NCI-H146 treated with DMSO at 0.1 percent for 48 hours (cell line): Measurements from ENCODE around the gene SERPIND1.
"Not testable (repeated sequence)": the region's sequence is repeated elsewhere in the genome, so short reads cannot be mapped to it uniquely, and the experiment has no call there.

Experiments
- DNase-seq: peaks from one replicate; lab custom pipeline; 2025; ENCODE audit not compliant: unreplicated experiment; lab: John Stamatoyannopoulos, UW

Gene SERPIND1

GRCh38 chr22:20814221-20814808 lies 40.4 kb downstream of the SERPIND1 start:
- DNase-seq, result no peak

DNA sequence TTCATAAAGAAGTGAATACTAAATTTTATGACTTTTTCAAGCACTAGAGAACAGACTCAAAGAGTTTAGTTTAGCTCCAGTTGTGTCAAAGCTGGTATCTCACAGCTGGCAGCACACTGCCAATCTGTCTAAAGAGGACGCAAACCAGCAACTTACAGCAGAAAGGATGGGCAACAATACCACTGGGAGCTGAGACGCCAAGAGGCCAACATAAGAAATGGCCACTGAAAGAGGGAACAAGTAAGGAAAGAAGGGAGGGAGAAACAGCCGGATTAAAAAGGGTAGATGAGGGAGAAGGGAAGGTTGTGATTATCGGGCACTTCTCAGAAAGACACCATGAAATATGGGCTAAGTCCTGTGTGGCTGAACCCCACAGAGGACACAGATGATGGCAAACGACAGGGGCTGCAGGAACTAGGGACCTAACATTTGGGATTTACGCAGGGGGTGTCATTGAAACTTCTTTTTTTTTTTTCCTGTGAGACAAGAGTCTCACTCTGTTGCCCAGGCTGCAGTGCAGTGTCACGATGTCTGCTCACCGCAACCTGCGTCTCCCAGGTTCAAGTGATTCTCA lies 41.7 kb downstream of the SERPIND1 start:
- no peak for DNase-seq

DNA sequence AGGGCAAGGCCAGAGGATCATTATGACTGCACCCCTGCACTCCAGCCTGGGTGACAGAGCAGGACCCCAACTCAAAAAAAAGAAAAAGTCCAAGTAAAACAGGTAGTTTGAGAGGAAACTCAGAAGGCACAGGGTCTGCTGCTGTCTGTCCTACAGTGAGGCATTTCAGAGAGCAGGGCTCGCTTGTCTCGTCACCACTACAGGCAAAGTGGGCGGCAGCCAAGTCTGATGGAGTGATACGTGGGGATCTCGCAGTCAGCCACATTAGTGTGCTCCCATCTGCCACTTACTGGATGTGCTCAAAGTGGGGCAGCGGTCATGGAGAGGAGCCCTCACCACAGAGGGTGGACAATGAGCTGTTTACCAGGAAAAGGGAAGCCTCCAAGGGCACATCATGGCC lies 42.6 kb downstream of the SERPIND1 start:
- DNase-seq, result no peak

DNA sequence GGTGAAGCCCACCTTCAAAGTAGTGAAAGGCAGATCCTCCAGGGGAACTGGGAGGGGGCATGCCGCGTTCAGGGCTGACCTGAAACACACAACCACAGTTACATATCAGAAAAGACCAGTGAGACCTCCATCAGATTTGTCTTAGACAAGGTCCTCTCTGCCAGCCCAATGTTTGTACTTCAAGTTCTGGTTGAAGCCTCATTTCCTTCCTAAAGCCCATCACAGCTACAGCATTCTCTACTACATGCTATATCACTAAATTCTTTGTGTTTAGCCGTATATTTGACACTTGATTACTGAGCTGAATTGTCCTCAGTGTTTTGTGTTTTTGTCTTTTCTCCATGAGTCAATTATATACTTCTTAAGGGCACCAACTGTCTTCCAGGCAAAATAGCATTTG lies 44.6 kb downstream of the SERPIND1 start:
- no peak for DNase-seq

- DNase-seq, result no peak
Observed at GRCh38 chr22:20819471-20819870, 45.6 kb downstream of the SERPIND1 start.

DNA sequence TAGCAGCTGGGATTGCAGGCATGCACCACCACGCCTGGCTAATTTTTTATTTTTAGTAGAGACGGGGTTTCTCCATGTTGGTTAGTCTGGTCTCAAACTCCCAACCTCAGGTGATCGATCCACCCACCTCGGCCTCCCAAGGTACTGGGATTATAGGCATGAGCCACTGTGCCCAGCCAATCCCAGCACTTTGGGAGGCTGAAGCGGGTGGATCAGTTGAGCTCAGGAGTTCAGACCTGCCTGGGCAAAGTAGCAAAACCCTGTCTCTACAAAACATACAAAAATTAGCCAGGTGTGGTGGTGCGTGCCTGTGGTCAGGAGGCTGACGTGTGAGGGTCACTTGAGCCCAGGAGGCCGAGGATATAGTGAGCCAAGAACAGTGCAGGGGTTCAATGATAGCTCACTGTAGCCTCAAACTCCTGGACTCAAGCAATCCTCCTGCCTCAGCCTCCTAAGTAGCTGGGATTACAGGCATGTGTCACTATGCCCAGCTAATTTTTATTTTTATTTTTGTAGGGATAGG lies 47.9 kb downstream of the SERPIND1 start:
- DNase-seq, result not testable (repeated sequence)

GRCh38 chr22:20822240-20822639 lies 48.3 kb downstream of the SERPIND1 start:
- DNase-seq, result no peak

- no peak for DNase-seq
Observed at GRCh38 chr22:20823264-20823663, 49.4 kb downstream of the SERPIND1 start.

DNA sequence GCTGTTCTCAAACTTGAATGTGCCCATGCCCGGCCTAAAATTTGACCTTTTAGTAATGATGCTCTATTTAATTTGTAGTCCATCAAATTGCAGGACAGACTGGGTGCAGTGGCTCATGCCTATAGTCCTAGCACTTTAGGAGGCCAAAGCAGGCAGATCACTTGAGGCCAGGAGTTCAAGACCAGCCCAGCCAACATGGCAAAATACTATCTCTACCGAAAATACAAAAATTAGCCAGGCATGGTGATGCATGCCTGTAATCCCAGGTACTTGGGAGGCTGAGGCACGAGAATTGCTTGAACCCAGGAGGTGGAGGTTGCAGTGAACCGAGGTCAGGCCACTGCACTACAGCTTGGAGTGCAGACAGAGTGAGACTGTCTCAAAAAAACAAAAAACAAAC lies 51.3 kb downstream of the SERPIND1 start:
- DNase-seq, result not testable (repeated sequence)

- DNase-seq, result no peak
Observed at GRCh38 chr22:20825624-20826023, 51.7 kb downstream of the SERPIND1 start.

- not testable (repeated sequence) for DNase-seq
Observed at GRCh38 chr22:20826373-20827152, 52.6 kb downstream of the SERPIND1 start.

- no peak for DNase-seq
Observed at GRCh38 chr22:20829491-20830134, 55.7 kb downstream of the SERPIND1 start.

DNA sequence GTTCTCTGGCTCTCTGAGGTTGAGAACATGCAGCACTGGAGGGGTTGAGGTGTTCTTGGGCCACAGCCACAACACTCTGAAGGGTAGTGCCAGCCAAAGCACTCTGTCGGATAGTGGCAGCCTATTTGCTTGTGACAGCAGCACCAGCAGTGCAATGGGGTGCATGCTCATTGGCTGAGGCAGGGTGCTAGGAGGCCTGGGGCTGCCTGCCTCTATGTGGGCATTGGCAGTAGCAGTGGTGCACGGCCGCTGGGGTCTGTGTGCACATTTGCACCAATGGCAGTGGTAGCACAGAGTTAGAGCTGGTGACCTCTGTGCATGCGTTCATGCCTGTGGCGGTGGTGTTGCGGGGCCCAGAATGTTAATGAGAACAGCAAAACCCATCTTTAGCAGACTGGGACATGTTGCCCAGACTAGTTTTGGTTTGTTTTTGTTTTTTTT lies 59.3 kb downstream of the SERPIND1 start:
- DNase-seq, result no peak

DNA sequence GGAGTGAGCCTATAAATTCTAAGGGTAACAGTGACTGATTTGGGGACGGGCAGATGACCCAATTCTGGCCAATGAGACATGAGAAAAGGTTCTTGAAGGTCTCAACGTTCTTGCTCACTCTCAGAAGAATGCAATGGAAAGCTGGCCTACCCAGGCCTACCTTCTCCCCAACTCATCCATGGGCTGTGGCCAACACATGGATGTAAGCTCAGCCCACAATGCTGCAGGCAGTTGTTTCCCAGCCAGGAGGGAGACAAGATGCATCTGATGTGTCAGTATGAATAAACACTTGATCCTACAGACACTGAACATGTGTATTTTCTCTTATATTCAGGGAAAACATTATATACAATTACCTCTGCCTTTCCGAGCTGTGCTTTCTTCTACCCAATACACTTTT lies 60.3 kb downstream of the SERPIND1 start:
- DNase-seq, result no peak

DNA sequence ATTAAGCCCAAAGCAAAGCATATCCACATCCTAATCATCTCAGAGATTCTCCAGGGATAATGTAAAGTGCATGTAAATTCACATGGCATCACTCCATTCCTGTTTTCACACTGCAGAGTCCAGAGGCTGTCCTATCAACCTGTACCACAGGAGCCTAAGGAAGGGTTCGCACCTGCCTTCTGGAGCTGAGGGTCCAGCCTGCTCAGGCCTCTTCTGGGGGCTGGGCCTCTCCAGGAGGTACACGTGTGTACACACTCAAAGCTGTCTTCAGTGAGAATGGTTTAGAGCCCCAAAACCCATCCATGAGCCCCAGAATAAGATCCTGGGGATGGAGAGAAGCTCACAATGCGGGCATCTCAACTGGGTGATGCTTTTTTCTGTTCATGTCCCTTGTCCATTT lies 60.8 kb downstream of the SERPIND1 start:
- DNase-seq, result no peak
